B cell (primary cell): ENCODE results near the gene KNSTRN.

Experiments
- CTCF ChIP-seq: fragments of 200-600 bp; IDR thresholded peaks from one replicate; pipeline ENCODE4 v1.8.0; 2022; ENCODE audit warnings: antibody characterized with exemption, mild to moderate bottlenecking
- EZH2 ChIP-seq: IDR thresholded peaks from 2 replicates; pipeline ENCODE4 v1.6.1; 2012; ENCODE audit warnings: borderline replicate concordance, low read depth, mild to moderate bottlenecking, moderate library complexity, low read length; ENCODE audit not compliant: insufficient read depth, poor library complexity, severe bottlenecking

- no peak for TF ChIP-seq EZH2
- TF ChIP-seq CTCF = no peak
Observed at GRCh38 chr15:40369474-40369869, 13.0 kb upstream of the KNSTRN start.
